Heart right ventricle (tissue), 16 donors: ENCODE measurements around the gene LRMDA. TPM values are rescaled to one million over a fixed set of nuclear protein-coding genes. Genes with fewer than 3 reads are reported as not detected.

Experiments
- ATAC-seq, 8 donors: fragments of 200-7000 bp; cut with Tn5 transposase; one replicate each; pipeline ENCODE4 v1.9.1; 2020; ENCODE audit warnings: mild to moderate bottlenecking in 8 of 8, moderate library complexity in 8 of 8, moderate number of reproducible peaks in 1 of 8
- DNase-seq, 2 donors: peaks; one replicate each; pipeline ENCODE4 v3.0.0-alpha.2; 2020
- H3K27ac ChIP-seq, 10 donors: fragments of 200-600 bp; sonication (generic) in 2 of 10; one replicate each; pipeline versions ENCODE4 v1.5.0 to v1.8.0; 2020 to 2022; ENCODE audit warnings: mild to moderate bottlenecking in 3 of 10
- H3K27me3 ChIP-seq, 7 donors: fragments of 200-600 bp; one replicate each; pipeline ENCODE4 v1.8.0; 2021 to 2022; ENCODE audit warnings: mild to moderate bottlenecking in 2 of 7
- H3K36me3 ChIP-seq, 9 donors: fragments of 200-600 bp; sonication (generic) in 1 of 9; one replicate each; pipeline versions ENCODE4 v1.5.0 to v1.8.0; 2020 to 2022; ENCODE audit warnings: mild to moderate bottlenecking in 2 of 9
- H3K4me1 ChIP-seq, 9 donors: fragments of 200-600 bp; sonication (generic) in 1 of 9; one replicate each; pipeline versions ENCODE4 v1.5.0 to v1.8.0; 2020 to 2022; ENCODE audit warnings: mild to moderate bottlenecking in 4 of 9
- H3K4me3 ChIP-seq, 10 donors: fragments of 200-600 bp; sonication (generic) in 2 of 10; one replicate each; pipeline versions ENCODE4 v1.5.0 to v1.8.0; 2020 to 2022; ENCODE audit warnings: mild to moderate bottlenecking in 7 of 10, moderate library complexity in 2 of 10
- H3K9me3 ChIP-seq, 11 donors: fragments of 200-600 bp in 10 of 11; sonication (generic) in 2 of 11; one replicate each; pipeline versions ENCODE4 v1.5.0 to v1.8.0; 2013 to 2022; ENCODE audit warnings: mild to moderate bottlenecking in 2 of 11, control low read depth in 1 of 11, moderate library complexity in 1 of 11
- CTCF ChIP-seq, 9 donors: fragments of 200-600 bp; sonication (generic) in 2 of 9; IDR thresholded peaks; one replicate each; pipeline versions ENCODE4 v1.5.0 to v1.8.0; 2021 to 2022; ENCODE audit warnings: antibody characterized with exemption in 9 of 9, mild to moderate bottlenecking in 5 of 9, moderate library complexity in 1 of 9
- whole genome bisulfite sequencing, 2 donors: extraction: QIAGEN DNeasy Blood & Tissue Kit; methylation state at CpG; one replicate each; pipeline ENCODE4 v1.1.7; 2013; ENCODE audit warnings: inconsistent platforms in 1 of 2; 5-methylcytosine and 5-hydroxymethylcytosine counted together
- intact Hi-C, 10 donors: fragments of 100-400 bp; cut with DNase I; formaldehyde crosslinking; loops; one replicate each; pipeline versions ENCODE4 v1.11.1 to v1.14.2; 2022
- polyA plus RNA-seq, 2 donors: library from polyadenylated mRNA; stranded (reverse); fragments of 200-250 nt; gene quantifications; one replicate each; pipeline ENCODE4 v1.2.3, GENCODE V29; 2013
- total RNA-seq, 10 donors: library from RNA; stranded (reverse); fragmentation: NEBNext Ultra II Directional in 3 of 10; extraction: Animal tissue kit (Norgen Biotek cat#: 25700) in 3 of 10; gene quantifications; one replicate each; pipeline versions ENCODE4 v1.2.1 to v1.2.4, GENCODE V29; 2021 to 2023
- donor health status: Arrhythmogenic right ventricular cardiomyopathy.
- donor health status: ischemic (EF 13 %, LVEDD 7.1; RV severe dilation, severe dysfunction).
- donor health status: healthy with polysubstance abuse.
- donor health status: DM: no; HTN: yes; CAD: no.
- donor health status: DM: no; HTN: no; CAD: no.
- donor health status: ischemic (EF 25% LVEDD 6.9; RV normal size, moderate dysfunction).
- donor health status: ischemic (EF 25% LVEDD 5.7; RV mildly dilated, moderate dysfunction).
- donor health status: healthy.
- donor health status: DM: yes; HTN: yes; CAD: no.
- donor health status: Ischemic cardiomyopathy.
- donor health status: ischemic (EF 35%, LVEDD 5.7; RV mildly dilated, moderate dysfunction).
- donor health status: nonischemic (EF 11% LVEDD 7.7; RV severe dilation, severe dysfunction).
- donor health status: DM: yes; HTN: yes; CAD: no.
- donor health status: PGD.
- donor health status: ischemic (EF 29% LVEDD 5.4; RV normal size, mild dysfunction).
- donor health status: nonischemic (EF 23%, LVEDD 6.1; RV moderate dilation, normal function).

Gene LRMDA
- total and polyA plus RNA-seq, 12 donors = 4.0 to 59.8 (median 12.7) TPM

- 27 to 40% methylated on average over 2 of the region's 2 CpGs for WGBS, 2 donors
- Histone ChIP-seq H3K27ac (no peak overlapping the region), H3K9me3 (peaks cover 0 to 4% (median 0%) of the 10 kb centered on the region in 11 donors), H3K4me3 (no peak overlapping the region), H3K4me1 (peaks cover 0 to 17% (median 0%) of the 10 kb centered on the region in 9 donors), H3K27me3 (no peaks in the 10 kb centered on the region), H3K36me3 (no peaks in the 10 kb centered on the region)
- ATAC-seq (peak in 5 of 8 donors; percentile 26 to 56 (median 29)), DNase-seq (no peak)
- TF ChIP-seq CTCF (IDR thresholded peaks at IDR 0.05) = no peak
- intact Hi-C loops = no loop called here
These were observed 385.8 kb downstream of the LRMDA start for GRCh38 chr10:75817198-75817597.

GRCh38 chr10:75818552-75818951 lies 387.1 kb downstream of the LRMDA start:
- TF ChIP-seq CTCF (IDR thresholded peaks at IDR 0.05) = no peak
- Histone ChIP-seq H3K27ac (no peak overlapping the region), H3K4me3 (no peak overlapping the region), H3K4me1 (peaks cover 0 to 17% (median 0%) of the 10 kb centered on the region in 9 donors), H3K36me3 (no peaks in the 10 kb centered on the region), H3K27me3 (no peaks in the 10 kb centered on the region), H3K9me3 (peaks cover 0 to 7% (median 0%) of the 10 kb centered on the region in 11 donors)
- 66 to 68% methylated on average over 4 of the region's 4 CpGs for WGBS, 2 donors
- peak in 1 of 8 donors; percentile 42 for ATAC-seq
- DNase-seq = no peak
- intact Hi-C loops = no loop called here

- intact Hi-C loops = no loop called here
- no peak overlapping the region for H3K27ac ChIP-seq
- H3K36me3 ChIP-seq = no peaks in the 10 kb centered on the region
- H3K4me1 ChIP-seq = peaks cover 0 to 6% (median 0%) of the 10 kb centered on the region in 9 donors
- no peak overlapping the region for H3K4me3 ChIP-seq
- 91 to 92% methylated on average over 5 of the region's 5 CpGs for WGBS, 2 donors
- TF ChIP-seq CTCF (IDR thresholded peaks at IDR 0.05) = no peak
- H3K27me3 ChIP-seq = no peaks in the 10 kb centered on the region
- peaks cover 0 to 7% (median 0%) of the 10 kb centered on the region in 11 donors for H3K9me3 ChIP-seq
- no peak for ATAC-seq
- DNase-seq = no peak
These were observed 393.8 kb downstream of the LRMDA start for GRCh38 chr10:75825235-75825634.

GRCh38 chr10:75825661-75826060 lies 394.2 kb downstream of the LRMDA start:
- WGBS, 2 donors = 74 to 79% methylated on average over 5 of the region's 5 CpGs
- intact Hi-C loops = no loop called here

More at GRCh38 chr10:75825661-75826060, 394.2 kb downstream of the LRMDA start:
- no peaks in the 10 kb centered on the region for H3K36me3 ChIP-seq
- H3K27me3 ChIP-seq = no peaks in the 10 kb centered on the region
- peaks cover 0 to 6% (median 0%) of the 10 kb centered on the region in 9 donors for H3K4me1 ChIP-seq
- H3K9me3 ChIP-seq = peaks cover 0 to 7% (median 0%) of the 10 kb centered on the region in 11 donors
- DNase-seq = no peak
- no peak overlapping the region for H3K27ac ChIP-seq
- no peak for ATAC-seq
- H3K4me3 ChIP-seq = no peak overlapping the region
- TF ChIP-seq CTCF (IDR thresholded peaks at IDR 0.05) = no peak
